NT2/D1 (cell line): ENCODE results near the gene QSOX2.

ENCODE experiments used
- YY1 ChIP-seq: IDR thresholded peaks from 2 replicates; pipeline ENCODE4 v1.6.1; 2011; ENCODE audit not compliant: insufficient read length, insufficient read depth
- ZNF274 ChIP-seq: IDR thresholded peaks from 2 replicates; pipeline ENCODE4 v1.6.1; 2011; ENCODE audit warnings: mild to moderate bottlenecking, low read depth, low read length

DNA sequence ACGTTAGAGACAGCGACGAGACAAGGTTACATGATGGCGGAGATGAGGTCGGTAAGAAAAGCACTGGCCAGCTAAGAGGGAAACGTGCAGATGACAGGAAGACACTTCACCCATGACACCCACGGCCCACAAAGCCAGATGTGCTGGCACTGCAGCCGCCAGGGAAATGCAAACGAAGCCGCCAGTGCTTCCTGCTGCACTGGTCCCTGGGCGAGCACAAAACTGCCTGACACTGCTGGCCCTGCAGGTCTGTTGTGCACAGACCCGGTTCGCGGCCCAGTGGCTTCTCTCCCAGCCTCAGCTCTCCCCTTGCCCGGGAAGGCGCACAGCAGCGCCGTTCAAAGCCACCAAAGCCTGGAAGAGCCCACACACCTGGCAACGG lies 20.3 kb downstream of the QSOX2 start:
- no peak for TF ChIP-seq YY1
- TF ChIP-seq ZNF274 = no peak
